GDM1 (cell line): ENCODE data around the gene VDR.

Source experiments
- DNase-seq: peaks from one replicate; lab custom pipeline; 2025; lab: John Stamatoyannopoulos, UW

VDR gene

GRCh38 chr12:47870175-47870781 is 34.5 kb downstream of the VDR start:
- no peak for DNase-seq

- DNase-seq = peak; percentile 38
These were observed 36.2 kb downstream of the VDR start for GRCh38 chr12:47868552-47869031.

- DNase-seq = no peak
These were observed 36.8 kb downstream of the VDR start for GRCh38 chr12:47868041-47868440.

GRCh38 chr12:47867495-47867941 is 37.3 kb downstream of the VDR start:
- no peak for DNase-seq

GRCh38 chr12:47864646-47865235 is 40.1 kb downstream of the VDR start:
- no peak for DNase-seq

GRCh38 chr12:47863985-47864384 is 40.8 kb downstream of the VDR start:
- DNase-seq = no peak

GRCh38 chr12:47863467-47863866 is 41.3 kb downstream of the VDR start:
- DNase-seq = no peak

- no peak for DNase-seq
These were observed 41.9 kb downstream of the VDR start for GRCh38 chr12:47862881-47863280.

- no peak for DNase-seq
These were observed 42.5 kb downstream of the VDR start for GRCh38 chr12:47862167-47862750.

GRCh38 chr12:47860873-47861272 is 43.9 kb downstream of the VDR start:
- DNase-seq = no peak

- DNase-seq = no peak
These were observed 44.4 kb downstream of the VDR start for GRCh38 chr12:47860279-47860841.

- no peak for DNase-seq
These were observed 46.1 kb downstream of the VDR start for GRCh38 chr12:47858511-47859266.

GRCh38 chr12:47856721-47857575 is 47.8 kb downstream of the VDR start:
- no peak for DNase-seq

- no peak for DNase-seq
These were observed 48.7 kb downstream of the VDR start for GRCh38 chr12:47856094-47856493.

- DNase-seq = no peak
These were observed 49.3 kb downstream of the VDR start for GRCh38 chr12:47855502-47855901.

- DNase-seq = no peak
These were observed 50.3 kb downstream of the VDR start for GRCh38 chr12:47854531-47854930.

GRCh38 chr12:47852096-47852571 is 52.7 kb downstream of the VDR start:
- DNase-seq = no peak

- no peak for DNase-seq
These were observed 53.4 kb downstream of the VDR start for GRCh38 chr12:47851303-47851952.

GRCh38 chr12:47850153-47851084 is 54.4 kb downstream of the VDR start:
- no peak for DNase-seq

- no peak for DNase-seq
These were observed 55.5 kb downstream of the VDR start for GRCh38 chr12:47849261-47849660.
